Fibroblast of lung (primary cell): ENCODE measurements around the gene GCA. TPM values are rescaled to one million over a fixed set of nuclear protein-coding genes. Genes with fewer than 3 reads are reported as not detected.

Experiments
- DNase-seq, 2 donors: peaks; one replicate each; pipeline versions ENCODE4 v3.0.0 to v3.0.0-alpha.2; 2010; ENCODE audit warnings: low read depth in 2 of 2
- H2AFZ ChIP-seq: 2 replicates; pipeline ENCODE4 v1.5.1; 2012; ENCODE audit warnings: low read length, control low read depth, inconsistent platforms
- H3K27ac ChIP-seq: 2 replicates; pipeline ENCODE4 v1.5.1; 2011; ENCODE audit warnings: low read length, control low read depth; ENCODE audit not compliant: insufficient read depth
- H3K27me3 ChIP-seq: 2 replicates; pipeline ENCODE4 v1.5.1; 2011; ENCODE audit warnings: mild to moderate bottlenecking, low read length; ENCODE audit not compliant: control insufficient read depth, insufficient read depth
- H3K36me3 ChIP-seq: 2 replicates; pipeline ENCODE4 v1.5.1; 2011; ENCODE audit warnings: low read length; ENCODE audit not compliant: control insufficient read depth, insufficient read depth
- H3K4me1 ChIP-seq: 2 replicates; pipeline ENCODE4 v1.5.1; 2011; ENCODE audit warnings: low read length; ENCODE audit not compliant: control insufficient read depth, insufficient read depth; ENCODE audit errors: extremely low read depth
- H3K4me2 ChIP-seq: 2 replicates; pipeline ENCODE4 v1.5.1; 2011; ENCODE audit warnings: low read length, control low read depth; ENCODE audit not compliant: insufficient read depth; ENCODE audit errors: extremely low read depth
- H3K4me3 ChIP-seq, 4 experiments: fragments of 200-600 bp in 1 of 4; sonication (generic) in 1 of 4; replicated peaks in 1 of 4; 2 replicates each; pipeline ENCODE4 v1.5.1; 2011 to 2016; ENCODE audit warnings: low read length in 4 of 4, low read depth in 3 of 4, mild to moderate bottlenecking in 3 of 4, control low read depth in 2 of 4, inconsistent platforms in 1 of 4, mixed read lengths in 1 of 4; ENCODE audit not compliant: insufficient read depth in 1 of 4; ENCODE audit errors: control extremely low read depth in 1 of 4
- H3K79me2 ChIP-seq: 2 replicates; pipeline ENCODE4 v1.5.1; 2012; ENCODE audit warnings: mild to moderate bottlenecking, low read length, inconsistent platforms; ENCODE audit not compliant: control insufficient read depth, insufficient read depth
- H3K9ac ChIP-seq: 2 replicates; pipeline ENCODE4 v1.5.1; 2011; ENCODE audit warnings: mild to moderate bottlenecking, low read length, control low read depth; ENCODE audit not compliant: insufficient read depth
- H3K9me3 ChIP-seq: 2 replicates; pipeline ENCODE4 v1.5.1; 2012; ENCODE audit warnings: low read depth, low read length; ENCODE audit not compliant: control insufficient read depth, insufficient read depth
- H4K20me1 ChIP-seq: 2 replicates; pipeline ENCODE4 v1.5.1; 2011; ENCODE audit warnings: low read length; ENCODE audit not compliant: control insufficient read depth, insufficient read depth; ENCODE audit errors: extremely low read depth
- EZH2 ChIP-seq: IDR thresholded peaks from 2 replicates; pipeline ENCODE4 v1.5.1; 2012; ENCODE audit warnings: low read length, control low read depth, mild to moderate bottlenecking; ENCODE audit errors: missing control alignments
- polyA plus RNA-seq, 2 donors: library from polyadenylated mRNA; depleted of rRNA in 1 of 2; stranded (reverse) in 1 of 2; unstranded in 1 of 2; fragments of >200 nt; gene quantifications; 2 replicates each; pipeline ENCODE4 v1.2.1, GENCODE V29; 2011 to 2012; ENCODE audit warnings: missing spikeins in 1 of 2
- total RNA-seq: library from RNA; depleted of rRNA; stranded (reverse); fragments of >200 nt; gene quantifications from 2 replicates; pipeline ENCODE4 v1.2.1, GENCODE V29; 2014
- TF ChIP-seq, protein P1 (sequence below), 2 donors: IDR thresholded peaks in 1 of 2; conservative IDR thresholded peaks in 1 of 2; 1 replicate in 1 of 2; 2 replicates in 1 of 2; pipeline ENCODE4 v1.5.1; 2011 to 2012; ENCODE audit warnings: low read length in 2 of 2, control low read depth in 1 of 2, inconsistent platforms in 1 of 2, low read depth in 1 of 2, mild to moderate bottlenecking in 1 of 2

The GCA gene
- total and polyA plus RNA-seq, 2 donors (not counting 1 experiment from before 2014, with no cell fraction given) = 7.6 to 12.9 TPM

DNA sequence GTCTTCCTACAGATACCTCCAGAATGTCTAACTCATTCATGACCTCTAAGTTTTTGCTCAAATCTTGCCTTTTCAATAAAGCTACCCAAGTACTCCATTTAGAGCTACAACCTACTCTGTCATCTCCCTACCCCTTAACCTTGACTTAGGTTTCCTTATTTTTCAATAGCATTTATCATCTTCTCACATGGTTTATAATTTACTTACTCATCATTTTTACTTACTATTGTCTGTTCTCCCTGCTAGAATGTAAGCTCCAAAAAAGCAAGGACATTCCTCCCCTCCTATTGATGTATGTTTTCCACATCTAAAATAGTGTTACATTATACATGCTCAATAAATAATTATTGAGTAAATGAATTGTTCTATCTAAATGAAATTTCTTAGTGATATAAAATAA lies 3.1 kb upstream of the GCA start:
- Histone ChIP-seq H3K36me3 (no peaks in the 10 kb centered on the region), H4K20me1 (no peaks in the 10 kb centered on the region), H3K4me3 (no peak overlapping the region), H3K27me3 (no peaks in the 10 kb centered on the region), H3K4me2 (no peak overlapping the region), H3K79me2 (no peaks in the 10 kb centered on the region), H3K9ac (no peak overlapping the region), H3K27ac (no peak overlapping the region), H3K9me3 (no peaks in the 10 kb centered on the region), H2AFZ (no peak overlapping the region), H3K4me1 (no peaks in the 10 kb centered on the region)
- TF ChIP-seq, protein P1, sequence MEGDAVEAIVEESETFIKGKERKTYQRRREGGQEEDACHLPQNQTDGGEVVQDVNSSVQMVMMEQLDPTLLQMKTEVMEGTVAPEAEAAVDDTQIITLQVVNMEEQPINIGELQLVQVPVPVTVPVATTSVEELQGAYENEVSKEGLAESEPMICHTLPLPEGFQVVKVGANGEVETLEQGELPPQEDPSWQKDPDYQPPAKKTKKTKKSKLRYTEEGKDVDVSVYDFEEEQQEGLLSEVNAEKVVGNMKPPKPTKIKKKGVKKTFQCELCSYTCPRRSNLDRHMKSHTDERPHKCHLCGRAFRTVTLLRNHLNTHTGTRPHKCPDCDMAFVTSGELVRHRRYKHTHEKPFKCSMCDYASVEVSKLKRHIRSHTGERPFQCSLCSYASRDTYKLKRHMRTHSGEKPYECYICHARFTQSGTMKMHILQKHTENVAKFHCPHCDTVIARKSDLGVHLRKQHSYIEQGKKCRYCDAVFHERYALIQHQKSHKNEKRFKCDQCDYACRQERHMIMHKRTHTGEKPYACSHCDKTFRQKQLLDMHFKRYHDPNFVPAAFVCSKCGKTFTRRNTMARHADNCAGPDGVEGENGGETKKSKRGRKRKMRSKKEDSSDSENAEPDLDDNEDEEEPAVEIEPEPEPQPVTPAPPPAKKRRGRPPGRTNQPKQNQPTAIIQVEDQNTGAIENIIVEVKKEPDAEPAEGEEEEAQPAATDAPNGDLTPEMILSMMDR (conservative IDR thresholded peaks at IDR 0.05 in 1 of 2, IDR thresholded peaks at IDR 0.05 in 1 of 2; ENCODE audit: low read depth in 1 of 2, low read length in 2 of 2) = no peak
- no peak for TF ChIP-seq EZH2
- DNase-seq = no peak

DNA sequence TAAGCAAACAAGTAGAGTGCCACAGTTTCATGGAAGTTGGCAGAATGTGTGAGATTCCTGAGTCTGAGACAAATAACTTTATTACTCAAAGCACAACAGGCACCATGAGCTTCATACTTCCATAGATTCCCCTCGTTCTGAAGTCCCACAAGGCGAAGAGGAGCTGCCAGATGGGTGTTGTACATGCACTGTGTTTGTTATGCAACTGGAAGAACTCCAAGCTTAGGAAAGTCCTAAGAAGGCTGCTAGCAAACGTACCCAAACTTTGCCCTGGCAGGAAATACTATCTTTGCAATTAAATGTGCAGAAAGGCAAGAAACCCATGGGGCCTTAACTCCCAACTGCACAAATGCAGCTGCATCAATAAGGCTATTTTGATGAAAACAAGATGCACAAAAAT lies 1.6 kb upstream of the GCA start:
- no peak overlapping the region for H3K4me3 ChIP-seq

GRCh38 chr2:162342841-162343240 lies 1.1 kb upstream of the GCA start:
- Histone ChIP-seq H3K9me3 (no peaks in the 10 kb centered on the region), H3K4me1 (no peaks in the 10 kb centered on the region), H3K27ac (no peak overlapping the region), H2AFZ (no peak overlapping the region), H3K27me3 (no peaks in the 10 kb centered on the region), H3K9ac (no peak overlapping the region), H3K4me3 (no peak overlapping the region), H3K36me3 (no peaks in the 10 kb centered on the region), H3K79me2 (no peaks in the 10 kb centered on the region), H4K20me1 (no peaks in the 10 kb centered on the region), H3K4me2 (no peak overlapping the region)
- no peak for DNase-seq
- TF ChIP-seq, protein P1 (conservative IDR thresholded peaks at IDR 0.05 in 1 of 2, IDR thresholded peaks at IDR 0.05 in 1 of 2; ENCODE audit: low read depth in 1 of 2, low read length in 2 of 2) = no peak
- TF ChIP-seq EZH2 = no peak

More for the DNA sequence above, 1.6 kb upstream of the GCA start:
- TF ChIP-seq, protein P1 (conservative IDR thresholded peaks at IDR 0.05 in 1 of 2, IDR thresholded peaks at IDR 0.05 in 1 of 2; ENCODE audit: low read depth in 1 of 2, low read length in 2 of 2) = no peak
- no peak for TF ChIP-seq EZH2
- H3K4me2 ChIP-seq = no peak overlapping the region
- H3K9ac ChIP-seq = no peak overlapping the region
- H3K27ac ChIP-seq = no peak overlapping the region
- H3K27me3 ChIP-seq = no peaks in the 10 kb centered on the region
- no peaks in the 10 kb centered on the region for H3K9me3 ChIP-seq
- H4K20me1 ChIP-seq = no peaks in the 10 kb centered on the region
- no peaks in the 10 kb centered on the region for H3K4me1 ChIP-seq
- H3K79me2 ChIP-seq = no peaks in the 10 kb centered on the region
- H2AFZ ChIP-seq = no peak overlapping the region
- H3K36me3 ChIP-seq = no peaks in the 10 kb centered on the region
- DNase-seq = peak in 1 of 2 donors; percentile 2
